Choroid plexus epithelial cell (primary cell): Measurements from ENCODE around the gene KLF14.

Experiments used
- DNase-seq: peaks from one replicate; pipeline ENCODE4 v3.0.0-alpha.2; 2010; ENCODE audit warnings: low read depth
- H3K4me3 ChIP-seq: 2 replicates; pipeline ENCODE4 v1.5.1; 2011; ENCODE audit warnings: low read depth, mild to moderate bottlenecking, control low read depth, low read length, moderate library complexity
- TF ChIP-seq, protein P1 (sequence below): conservative IDR thresholded peaks from 2 replicates; pipeline ENCODE4 v1.5.1; 2011; ENCODE audit warnings: low read depth, mild to moderate bottlenecking, control low read depth, inconsistent platforms, low read length, moderate library complexity

Gene KLF14

DNA sequence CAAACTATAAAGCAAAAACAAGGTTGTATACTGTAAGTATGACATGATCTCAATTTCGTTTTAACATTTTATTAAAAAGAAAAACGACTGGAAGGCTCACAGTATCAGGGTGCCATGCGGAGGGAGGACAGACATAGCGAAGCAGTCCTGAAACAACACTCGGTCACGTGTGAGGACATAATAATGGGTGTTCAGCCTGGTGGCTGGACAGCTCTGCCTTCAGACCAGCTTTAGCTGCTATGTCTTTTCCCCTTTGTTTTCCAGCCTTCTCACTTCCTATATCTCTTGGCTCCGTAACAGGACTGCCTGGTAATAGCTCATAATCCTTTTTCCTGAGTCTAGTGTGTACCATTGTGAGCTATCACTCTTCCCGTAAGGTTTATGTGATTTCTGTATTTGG lies 18.4 kb upstream of the KLF14 start:
- DNase-seq, result no peak

DNA sequence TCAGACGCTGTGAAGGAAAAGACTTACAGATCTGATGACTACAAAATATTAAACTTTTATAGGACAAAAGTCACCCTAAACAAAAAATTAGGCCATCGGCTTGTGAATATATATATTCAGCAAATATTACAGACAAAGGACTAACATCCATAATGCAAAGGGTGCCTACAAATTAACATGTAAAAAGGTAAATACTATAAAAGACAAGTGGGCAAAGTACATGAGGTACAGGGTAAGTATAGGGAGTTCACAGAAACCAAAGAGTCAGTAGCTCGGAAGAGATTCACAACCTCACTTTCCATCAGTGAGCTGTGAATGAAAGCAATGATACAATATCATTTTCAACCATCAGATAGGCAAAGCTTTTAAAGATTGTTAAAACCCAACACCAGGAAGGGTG lies 16.7 kb upstream of the KLF14 start:
- no peak overlapping the region for H3K4me3 ChIP-seq
- no peak for DNase-seq
- TF ChIP-seq, protein P1, sequence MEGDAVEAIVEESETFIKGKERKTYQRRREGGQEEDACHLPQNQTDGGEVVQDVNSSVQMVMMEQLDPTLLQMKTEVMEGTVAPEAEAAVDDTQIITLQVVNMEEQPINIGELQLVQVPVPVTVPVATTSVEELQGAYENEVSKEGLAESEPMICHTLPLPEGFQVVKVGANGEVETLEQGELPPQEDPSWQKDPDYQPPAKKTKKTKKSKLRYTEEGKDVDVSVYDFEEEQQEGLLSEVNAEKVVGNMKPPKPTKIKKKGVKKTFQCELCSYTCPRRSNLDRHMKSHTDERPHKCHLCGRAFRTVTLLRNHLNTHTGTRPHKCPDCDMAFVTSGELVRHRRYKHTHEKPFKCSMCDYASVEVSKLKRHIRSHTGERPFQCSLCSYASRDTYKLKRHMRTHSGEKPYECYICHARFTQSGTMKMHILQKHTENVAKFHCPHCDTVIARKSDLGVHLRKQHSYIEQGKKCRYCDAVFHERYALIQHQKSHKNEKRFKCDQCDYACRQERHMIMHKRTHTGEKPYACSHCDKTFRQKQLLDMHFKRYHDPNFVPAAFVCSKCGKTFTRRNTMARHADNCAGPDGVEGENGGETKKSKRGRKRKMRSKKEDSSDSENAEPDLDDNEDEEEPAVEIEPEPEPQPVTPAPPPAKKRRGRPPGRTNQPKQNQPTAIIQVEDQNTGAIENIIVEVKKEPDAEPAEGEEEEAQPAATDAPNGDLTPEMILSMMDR, result no peak

More for the DNA sequence above, 18.4 kb upstream of the KLF14 start:
- H3K4me3 ChIP-seq, result no peak overlapping the region
- TF ChIP-seq, protein P1, result no peak

- H3K4me3 ChIP-seq, result no peak overlapping the region
- DNase-seq, result no peak
- TF ChIP-seq, protein P1, result no peak
Measured at GRCh38 chr7:130748531-130749389, 14.8 kb upstream of the KLF14 start.

GRCh38 chr7:130741331-130741995 lies 7.5 kb upstream of the KLF14 start:
- H3K4me3 ChIP-seq, result no peak overlapping the region
- DNase-seq, result no peak
- TF ChIP-seq, protein P1, result no peak

DNA sequence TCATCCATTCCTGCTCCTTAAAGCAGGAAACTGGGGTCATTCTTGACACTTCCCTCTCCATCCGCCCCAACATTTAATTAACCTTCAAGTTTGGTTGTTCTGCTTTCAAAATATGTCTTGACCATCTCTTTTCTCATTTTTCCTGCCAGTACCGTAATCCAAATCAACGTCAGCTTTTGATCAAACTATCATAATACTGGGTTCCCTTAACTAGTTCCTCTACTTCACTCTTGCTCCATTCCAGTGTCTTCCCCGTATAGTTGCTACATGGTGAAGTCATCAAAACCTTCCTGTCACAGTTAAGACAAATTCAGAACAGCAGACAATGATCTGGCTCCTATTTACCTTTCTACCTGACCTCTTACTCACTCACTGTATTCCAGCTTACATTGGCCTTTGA lies 6.6 kb upstream of the KLF14 start:
- no peak for DNase-seq
- TF ChIP-seq, protein P1, result no peak
- no peak overlapping the region for H3K4me3 ChIP-seq

DNA sequence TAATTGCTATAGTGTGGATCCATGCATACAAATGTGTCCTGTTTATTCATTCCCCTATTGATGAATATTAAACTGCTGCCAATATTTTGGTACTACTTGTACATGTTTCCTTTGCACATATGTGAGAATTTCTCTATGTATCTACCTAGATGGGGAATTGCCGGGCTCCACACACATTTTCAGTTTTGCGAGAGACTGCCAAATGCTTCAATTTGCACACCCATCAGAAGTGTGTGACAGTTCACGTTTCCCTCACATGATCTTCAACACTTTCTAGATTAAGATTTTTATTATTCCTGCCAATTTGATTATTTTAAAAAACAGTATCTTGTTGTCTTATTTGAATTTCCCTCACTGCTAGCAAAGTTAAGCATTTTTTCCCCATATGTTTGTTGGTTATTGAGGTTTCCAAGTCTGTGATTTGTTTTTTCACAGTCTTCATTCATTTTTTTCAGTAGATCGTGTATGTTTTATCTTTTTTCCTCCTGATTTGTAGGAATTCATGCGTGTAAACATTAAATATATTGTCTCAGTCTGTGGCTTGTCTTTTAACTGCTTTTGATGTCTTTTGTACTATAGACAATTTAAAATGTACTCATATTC lies 2.4 kb upstream of the KLF14 start:
- TF ChIP-seq, protein P1, result no peak
- H3K4me3 ChIP-seq, result no peak overlapping the region
- no peak for DNase-seq
